ENCODE results near the gene XPR1. TPM values are rescaled to one million over a fixed set of nuclear protein-coding genes. Genes with fewer than 3 reads are reported as not detected.

Gene XPR1
- total RNA-seq, 1 experiment from 2014 or later = 30.7 TPM

DNA sequence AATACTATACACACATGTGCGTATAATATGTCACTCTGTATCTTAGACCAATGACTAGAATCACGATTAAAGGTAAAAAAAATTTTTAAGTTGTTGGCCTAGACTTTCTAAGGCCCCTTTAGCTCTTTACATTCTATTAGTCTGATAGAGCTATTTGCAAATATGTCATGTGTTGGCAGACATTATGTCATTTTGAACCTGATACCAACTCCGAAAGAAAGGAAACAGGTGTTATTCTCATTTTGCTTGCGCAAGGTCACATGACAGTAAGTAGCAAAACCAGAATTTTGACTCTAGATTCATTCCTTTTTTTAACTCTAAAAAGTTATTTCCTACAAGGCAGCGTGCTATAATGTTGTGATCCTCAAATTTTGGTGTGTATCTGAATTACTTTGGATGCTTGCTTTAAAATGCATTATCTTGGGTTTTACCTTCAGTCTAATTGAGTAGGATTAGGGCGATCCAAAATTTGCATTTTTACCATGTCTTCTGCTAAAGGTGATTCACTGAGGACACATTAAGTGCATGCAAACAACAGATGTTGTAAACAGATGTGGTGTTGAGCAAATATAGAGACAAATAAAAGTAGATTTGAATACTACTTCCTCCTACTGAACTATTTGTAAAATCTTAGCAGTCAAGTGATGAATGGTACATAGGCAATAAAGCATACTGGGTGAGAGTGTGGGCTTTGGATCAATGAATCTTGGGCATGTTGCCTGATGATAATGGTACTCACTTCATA, 217.4 kb downstream of the XPR1 start:
- CTCF ChIA-PET = no interaction called here

DNA sequence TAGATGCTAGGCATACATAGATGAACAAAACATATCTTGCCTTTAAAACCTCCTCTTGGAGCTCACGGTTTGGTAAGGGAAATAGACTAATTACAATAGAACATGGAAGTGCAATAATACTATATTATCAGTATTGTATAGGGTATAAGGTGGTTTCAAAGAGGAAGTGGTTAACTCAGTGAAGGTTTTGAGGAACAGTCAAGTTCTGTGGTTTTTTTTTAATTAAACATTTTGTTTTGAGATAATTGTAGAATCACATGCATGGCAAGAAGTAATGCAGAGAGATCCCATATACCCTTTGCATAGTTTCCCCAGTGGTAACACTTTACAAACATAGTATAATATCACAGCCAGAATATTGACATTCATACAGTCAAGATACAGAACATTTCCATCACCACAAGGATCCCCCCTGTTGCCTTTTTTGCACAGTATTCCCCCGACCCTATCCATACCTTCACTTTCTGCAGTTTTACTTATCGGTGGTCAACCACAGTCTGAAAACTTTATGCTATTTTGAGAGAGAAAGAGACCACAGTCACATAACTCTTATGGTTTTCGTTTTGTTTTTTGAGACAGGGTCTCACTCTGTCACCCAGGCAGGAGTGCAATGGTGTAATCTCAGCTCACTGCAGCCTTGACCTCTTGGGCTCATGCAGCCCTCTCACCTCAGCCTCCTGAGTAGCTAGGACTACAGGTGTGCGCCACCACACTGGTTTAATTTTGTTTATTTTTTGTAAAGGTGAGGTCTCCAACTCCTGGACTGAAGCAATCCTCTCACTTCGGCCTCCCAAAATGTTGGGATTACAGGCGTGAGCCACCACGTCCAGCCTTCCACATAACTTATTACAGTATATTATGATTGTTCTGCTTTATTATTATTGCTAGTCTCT, 220.4 kb downstream of the XPR1 start:
- Histone ChIP-seq H3K27me3 (replicated peaks; ENCODE audit: insufficient read depth, low read depth, low read length, poor library complexity) (no peaks in the 10 kb centered on the region), H3K27ac (ENCODE audit: low read depth, low read length, poor library complexity, severe bottlenecking) (peak overlapping the region; percentile 64), H3K4me1 (ENCODE audit: insufficient read depth, low read length, poor library complexity, severe bottlenecking) (peaks cover 29% of the 10 kb centered on the region), H3K9me3 (ENCODE audit: low read depth, low read length, poor library complexity, severe bottlenecking) (no peaks in the 10 kb centered on the region), H3K36me3 (ENCODE audit: insufficient read depth, low read length, poor library complexity, severe bottlenecking) (no peaks in the 10 kb centered on the region), H3K4me3 (ENCODE audit: low read depth, low read length, poor library complexity, severe bottlenecking) (no peak overlapping the region)
- no peak for DNase-seq (ENCODE audit: low spot score)
- CTCF ChIA-PET = no interaction called here
- no TSS peak for BruUV-seq (replicated peaks)
- TF ChIP-seq, protein P1, sequence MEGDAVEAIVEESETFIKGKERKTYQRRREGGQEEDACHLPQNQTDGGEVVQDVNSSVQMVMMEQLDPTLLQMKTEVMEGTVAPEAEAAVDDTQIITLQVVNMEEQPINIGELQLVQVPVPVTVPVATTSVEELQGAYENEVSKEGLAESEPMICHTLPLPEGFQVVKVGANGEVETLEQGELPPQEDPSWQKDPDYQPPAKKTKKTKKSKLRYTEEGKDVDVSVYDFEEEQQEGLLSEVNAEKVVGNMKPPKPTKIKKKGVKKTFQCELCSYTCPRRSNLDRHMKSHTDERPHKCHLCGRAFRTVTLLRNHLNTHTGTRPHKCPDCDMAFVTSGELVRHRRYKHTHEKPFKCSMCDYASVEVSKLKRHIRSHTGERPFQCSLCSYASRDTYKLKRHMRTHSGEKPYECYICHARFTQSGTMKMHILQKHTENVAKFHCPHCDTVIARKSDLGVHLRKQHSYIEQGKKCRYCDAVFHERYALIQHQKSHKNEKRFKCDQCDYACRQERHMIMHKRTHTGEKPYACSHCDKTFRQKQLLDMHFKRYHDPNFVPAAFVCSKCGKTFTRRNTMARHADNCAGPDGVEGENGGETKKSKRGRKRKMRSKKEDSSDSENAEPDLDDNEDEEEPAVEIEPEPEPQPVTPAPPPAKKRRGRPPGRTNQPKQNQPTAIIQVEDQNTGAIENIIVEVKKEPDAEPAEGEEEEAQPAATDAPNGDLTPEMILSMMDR (conservative IDR thresholded peaks at IDR 0.05; ENCODE audit: low read depth, low read length) = no peak
- intact Hi-C loops (cut with micrococcal nuclease; ENCODE audit: unreplicated experiment) = no loop called here
- POLR2A ChIA-PET (ENCODE audit: low non-redundant PET) = no interaction called here

More for the DNA sequence above, 217.4 kb downstream of the XPR1 start:
- Histone ChIP-seq H3K9me3 (ENCODE audit: low read depth, low read length, poor library complexity, severe bottlenecking) (no peaks in the 10 kb centered on the region), H3K36me3 (ENCODE audit: insufficient read depth, low read length, poor library complexity, severe bottlenecking) (no peaks in the 10 kb centered on the region), H3K4me3 (ENCODE audit: low read depth, low read length, poor library complexity, severe bottlenecking) (no peak overlapping the region), H3K27me3 (replicated peaks; ENCODE audit: insufficient read depth, low read depth, low read length, poor library complexity) (no peaks in the 10 kb centered on the region), H3K4me1 (ENCODE audit: insufficient read depth, low read length, poor library complexity, severe bottlenecking) (peaks cover 17% of the 10 kb centered on the region), H3K27ac (ENCODE audit: low read depth, low read length, poor library complexity, severe bottlenecking) (no peak overlapping the region)
- POLR2A ChIA-PET (ENCODE audit: low non-redundant PET) = interaction anchor here (0.5 kb wide), 1 partner anchor 220 kb away, joined by 3 read pairs; no protein-coding TSS in a partner anchor
- intact Hi-C loops (cut with micrococcal nuclease; ENCODE audit: unreplicated experiment) = no loop called here
- no TSS peak for BruUV-seq (replicated peaks)
- no peak for TF ChIP-seq EZH2 (IDR thresholded peaks at IDR 0.05; ENCODE audit: borderline replicate concordance, low read depth, low read length, poor library complexity, severe bottlenecking)
- TF ChIP-seq, protein P1 (conservative IDR thresholded peaks at IDR 0.05; ENCODE audit: low read depth, low read length) = no peak
- DNase-seq (ENCODE audit: low spot score) = no peak

DNA sequence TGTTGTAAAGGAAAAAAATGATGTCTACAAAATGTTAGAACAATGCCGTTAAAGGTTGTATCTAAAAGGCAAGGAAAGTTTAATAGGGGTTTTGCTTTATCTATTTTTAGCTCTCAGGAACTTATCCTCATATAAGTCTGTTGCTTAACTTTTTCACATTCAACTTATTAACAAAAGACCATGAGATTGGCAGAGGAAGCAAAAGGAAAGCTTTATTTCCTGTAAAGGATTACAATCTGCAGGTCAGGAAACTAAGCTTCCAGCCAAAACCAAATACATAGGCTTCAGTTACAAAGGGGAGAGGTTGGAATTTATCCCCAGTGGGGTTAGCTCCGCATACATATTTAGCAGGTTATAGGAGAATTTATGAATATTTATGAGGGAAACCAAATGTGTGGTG, 222.2 kb downstream of the XPR1 start:
- no TSS peak for BruUV-seq (replicated peaks)

More for the DNA sequence above, 222.2 kb downstream of the XPR1 start:
- peak overlapping the region; percentile 64 for H3K27ac ChIP-seq (ENCODE audit: low read depth, low read length, poor library complexity, severe bottlenecking)
- POLR2A ChIA-PET (ENCODE audit: low non-redundant PET) = interaction anchor here (0.6 to 0.7 kb wide), 3 partner anchors 87 to 341 kb away, joined by 3 to 11 read pairs (median 3); no protein-coding TSS in a partner anchor
- DNase-seq (ENCODE audit: low spot score) = peak; percentile 89
- H3K9me3 ChIP-seq (ENCODE audit: low read depth, low read length, poor library complexity, severe bottlenecking) = no peaks in the 10 kb centered on the region
- peaks cover 29% of the 10 kb centered on the region for H3K4me1 ChIP-seq (ENCODE audit: insufficient read depth, low read length, poor library complexity, severe bottlenecking)
- H3K4me3 ChIP-seq (ENCODE audit: low read depth, low read length, poor library complexity, severe bottlenecking) = peak overlapping the region; percentile 16
- H3K36me3 ChIP-seq (ENCODE audit: insufficient read depth, low read length, poor library complexity, severe bottlenecking) = no peaks in the 10 kb centered on the region
- H3K27me3 ChIP-seq (replicated peaks; ENCODE audit: insufficient read depth, low read depth, low read length, poor library complexity) = no peaks in the 10 kb centered on the region
- CTCF ChIA-PET = interaction anchor here (0.6 to 0.8 kb wide), 3 partner anchors 26 to 338 kb away, joined by 3 read pairs; no protein-coding TSS in a partner anchor
- intact Hi-C loops (cut with micrococcal nuclease; ENCODE audit: unreplicated experiment) = no loop called here
- no peak for TF ChIP-seq EZH2 (IDR thresholded peaks at IDR 0.05; ENCODE audit: borderline replicate concordance, low read depth, low read length, poor library complexity, severe bottlenecking)
- TF ChIP-seq, protein P1 (conservative IDR thresholded peaks at IDR 0.05; ENCODE audit: low read depth, low read length) = no peak
